ENCODE results near the gene POLE2. TPM values are rescaled to one million over a fixed set of nuclear protein-coding genes. Genes with fewer than 3 reads are reported as not detected.
"Not testable (repeated sequence)": the region's sequence is repeated elsewhere in the genome, so short reads cannot be mapped to it uniquely, and the experiment has no call there.

Gene POLE2
- total and polyA plus RNA-seq, 10 donors, result 1.8 to 7.4 (median 3.7) TPM

DNA sequence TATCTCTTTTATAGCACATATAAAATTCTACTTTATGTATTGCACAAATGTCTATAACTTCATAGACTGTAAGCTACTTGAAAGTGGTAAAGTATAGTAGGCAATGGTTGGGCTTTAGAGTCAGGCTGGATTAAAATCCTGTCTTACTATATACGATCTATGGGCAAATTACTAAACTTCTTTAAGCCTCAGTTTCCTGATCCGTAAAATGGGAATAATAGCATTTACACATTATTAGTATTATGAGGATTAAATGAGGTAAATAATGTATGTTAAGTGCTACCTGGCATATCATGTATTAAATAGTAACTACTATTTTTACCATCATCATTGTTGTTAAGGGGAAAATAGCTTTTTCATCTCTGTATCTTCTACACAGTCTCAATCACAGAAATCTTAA is 14.4 kb downstream of the POLE2 start:
- Histone ChIP-seq H3K27me3 (replicated peaks in 1 of 7) (no peaks in the 10 kb centered on the region), H3K4me1 (no peaks in the 10 kb centered on the region), H3K27ac (no peak overlapping the region), H3K36me3 (peaks cover 0 to 26% (median 0%) of the 10 kb centered on the region in 6 donors), H3K9me3 (peaks cover 0 to 9% (median 0%) of the 10 kb centered on the region in 8 donors), H3K4me3 (no peak overlapping the region)
- intact Hi-C loops (cut with DNase I; ENCODE audit: low total_unique reads), result no loop called here
- no peak for DNase-seq
- TF ChIP-seq CTCF (IDR thresholded peaks at IDR 0.05 in 8 of 11, conservative IDR thresholded peaks at IDR 0.05 in 3 of 11), result no peak
- TF ChIP-seq POLR2AphosphoS5 (IDR thresholded peaks at IDR 0.05), result no peak
- no peak for TF ChIP-seq POLR2A (IDR thresholded peaks at IDR 0.05)
- WGBS, 5 donors, result 92 to 99% (median 96%) methylated on average over 2 of the region's 2 CpGs

- intact Hi-C loops (cut with DNase I; ENCODE audit: low total_unique reads), result no loop called here
- Histone ChIP-seq H3K4me1 (no peaks in the 10 kb centered on the region), H3K36me3 (peaks cover 0 to 14% (median 0%) of the 10 kb centered on the region in 6 donors), H3K27me3 (replicated peaks in 1 of 7) (no peaks in the 10 kb centered on the region), H3K27ac (no peak overlapping the region), H3K9me3 (peaks cover 0 to 9% (median 0%) of the 10 kb centered on the region in 8 donors), H3K4me3 (no peak overlapping the region)
- TF ChIP-seq CTCF (IDR thresholded peaks at IDR 0.05 in 8 of 11, conservative IDR thresholded peaks at IDR 0.05 in 3 of 11) (no peak), POLR2AphosphoS5 (IDR thresholded peaks at IDR 0.05) (no peak), POLR2A (IDR thresholded peaks at IDR 0.05) (no peak)
- no peak for DNase-seq
These were observed 17.5 kb downstream of the POLE2 start for GRCh38 chr14:49670475-49670874.

GRCh38 chr14:49659526-49660455 is 28.2 kb downstream of the POLE2 start:
- H3K27ac ChIP-seq, result no peak overlapping the region
- H3K36me3 ChIP-seq, result no peaks in the 10 kb centered on the region
- H3K27me3 ChIP-seq (replicated peaks in 1 of 7), result no peaks in the 10 kb centered on the region
- H3K9me3 ChIP-seq, result no peaks in the 10 kb centered on the region
- H3K4me3 ChIP-seq, result no peak overlapping the region
- no peak for TF ChIP-seq POLR2AphosphoS5 (IDR thresholded peaks at IDR 0.05)
- no peak for TF ChIP-seq POLR2A (IDR thresholded peaks at IDR 0.05)
- no peak for TF ChIP-seq CTCF (IDR thresholded peaks at IDR 0.05 in 8 of 11, conservative IDR thresholded peaks at IDR 0.05 in 3 of 11)
- intact Hi-C loops (cut with DNase I; ENCODE audit: low total_unique reads), result no loop called here
- no peak for DNase-seq
- no peaks in the 10 kb centered on the region for H3K4me1 ChIP-seq
- 81 to 95% (median 90%) methylated on average over 2 of the region's 2 CpGs for WGBS, 5 donors

DNA sequence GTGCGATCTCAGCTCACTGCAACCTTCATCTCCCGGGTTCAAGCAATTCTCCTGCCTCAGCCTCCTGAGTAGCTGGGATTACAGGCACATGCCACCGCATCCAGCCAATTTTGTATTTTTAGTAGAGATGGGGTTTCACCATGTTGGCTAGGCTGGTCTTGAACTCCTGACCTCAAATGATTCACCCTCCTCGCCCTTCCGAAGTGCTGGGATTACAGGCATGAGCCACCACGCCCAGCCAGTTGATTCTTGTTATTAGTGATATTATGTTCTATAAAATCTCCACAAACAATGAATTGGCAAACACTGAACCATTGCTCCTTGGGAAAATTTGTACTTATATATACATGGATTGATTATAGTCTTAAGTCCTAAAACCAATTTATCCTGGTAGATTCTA is 30.5 kb downstream of the POLE2 start:
- H3K36me3 ChIP-seq, result peaks cover 0 to 15% (median 0%) of the 10 kb centered on the region in 6 donors
- WGBS, 5 donors, result 88 to 96% (median 90%) methylated on average over 6 of the region's 6 CpGs
- H3K4me1 ChIP-seq, result not testable (repeated sequence)

More for the DNA sequence above, 30.5 kb downstream of the POLE2 start:
- H3K9me3 ChIP-seq; intact Hi-C loops (cut with DNase I; ENCODE audit: low total_unique reads); H3K4me3 ChIP-seq; H3K27ac ChIP-seq; H3K27me3 ChIP-seq (replicated peaks in 1 of 7); DNase-seq: not testable (repeated sequence)

All from spleen (tissue), 11 donors.